H1 (cell line): ENCODE results near the gene OR2V2. TPM values are rescaled to one million over a fixed set of nuclear protein-coding genes. Genes with fewer than 3 reads are reported as not detected.

Source experiments
- ATF3 ChIP-seq: IDR thresholded peaks from 2 replicates; pipeline ENCODE4 v1.6.1; 2011; ENCODE audit warnings: low read depth, mild to moderate bottlenecking, low read length; ENCODE audit not compliant: insufficient read depth
- BACH1 ChIP-seq: IDR thresholded peaks from 2 replicates; pipeline ENCODE4 v1.6.1; 2012; ENCODE audit warnings: low read length, improper control_type of control experiment
- CHD7 ChIP-seq: fragments of 300-600 bp; sonication (generic); IDR thresholded peaks from 2 replicates; pipeline ENCODE4 v1.7.1; 2012; ENCODE audit warnings: low read length, moderate library complexity, mild to moderate bottlenecking, inconsistent platforms; ENCODE audit not compliant: insufficient replicate concordance
- CTBP2 ChIP-seq: IDR thresholded peaks from 2 replicates; pipeline ENCODE4 v1.7.0; 2011; ENCODE audit warnings: borderline replicate concordance, mild to moderate bottlenecking, moderate library complexity, mixed read lengths, low read length; ENCODE audit not compliant: insufficient read depth, insufficient read length
- MAFK ChIP-seq: IDR thresholded peaks from 2 replicates; pipeline ENCODE4 v1.6.1; 2012; ENCODE audit warnings: low read depth, mild to moderate bottlenecking, improper control_type of control experiment, low read length
- RNF2 ChIP-seq: fragments of 200-900, 300-1000 bp; sonication (generic); IDR thresholded peaks from 2 replicates; pipeline ENCODE4 v1.7.1; 2016; ENCODE audit warnings: borderline replicate concordance, low read depth, mild to moderate bottlenecking, antibody characterized with exemption, low read length; ENCODE audit not compliant: poor library complexity, severe bottlenecking; ENCODE audit errors: missing control alignments
- SIN3A ChIP-seq, 2 experiments: IDR thresholded peaks in 1 of 2; conservative IDR thresholded peaks in 1 of 2; 2 replicates each; pipeline ENCODE4 v1.6.1; 2011 to 2012; ENCODE audit warnings: low read length in 2 of 2, improper control_type of control experiment in 1 of 2, low read depth in 1 of 2, mild to moderate bottlenecking in 1 of 2
- USF2 ChIP-seq: IDR thresholded peaks from 2 replicates; pipeline ENCODE4 v1.6.1; 2011; ENCODE audit warnings: low read length, improper control_type of control experiment
- polyA plus RNA-seq, 7 experiments: library from polyadenylated mRNA; depleted of rRNA in 3 of 7; stranded (reverse) in 5 of 7; unstranded in 2 of 7; fragments of >200 nt in 5 of 7; fragments of 200-250 nt in 2 of 7; gene quantifications; 1 replicate in 5 of 7; 2 replicates in 1 of 7; 4 replicates in 1 of 7; pipeline versions ENCODE4 v1.2.1 to v1.2.3, GENCODE V29; 2011 to 2013; ENCODE audit warnings: missing spikeins in 2 of 7, mixed read lengths in 2 of 7
- total RNA-seq: library from RNA; stranded (reverse); fragmentation: NEBNext Ultra II Directional; extraction: Animal tissue kit (Norgen Biotek cat#: 25700); gene quantifications from 2 replicates; pipeline ENCODE4 v1.2.1, GENCODE V29; 2021

Gene OR2V2
- total and polyA plus RNA-seq, 2 of the 8 experiments (the other 6 are each of a cell fraction or from before 2014, with no cell fraction given), result not detected

- no peak for TF ChIP-seq CHD7
- no peak for TF ChIP-seq USF2
- TF ChIP-seq ATF3, result no peak
- TF ChIP-seq BACH1, result no peak
- TF ChIP-seq RNF2, result no peak
- TF ChIP-seq MAFK, result no peak
- TF ChIP-seq CTBP2, result no peak
- TF ChIP-seq SIN3A (conservative IDR thresholded peaks at IDR 0.05 in 1 of 2, IDR thresholded peaks at IDR 0.05 in 1 of 2; ENCODE audit: low read depth in 1 of 2, low read length in 2 of 2), result no peak
These were observed 38.7 kb upstream of the OR2V2 start (continued) for GRCh38 chr5:181108578-181109165.
